Activated T-cell treated with anti-CD3 and anti-CD28 coated beads, Interleukin-2, amount 50 U/mL, for 1 hour (primary cell): ENCODE results near the gene SELENOF.
"Not testable (repeated sequence)": the region's sequence is repeated elsewhere in the genome, so short reads cannot be mapped to it uniquely, and the experiment has no call there.

Experiments used
- DNase-seq: peaks from one replicate; pipeline ENCODE4 v3.0.0-alpha.2; 2020

The SELENOF gene

DNA sequence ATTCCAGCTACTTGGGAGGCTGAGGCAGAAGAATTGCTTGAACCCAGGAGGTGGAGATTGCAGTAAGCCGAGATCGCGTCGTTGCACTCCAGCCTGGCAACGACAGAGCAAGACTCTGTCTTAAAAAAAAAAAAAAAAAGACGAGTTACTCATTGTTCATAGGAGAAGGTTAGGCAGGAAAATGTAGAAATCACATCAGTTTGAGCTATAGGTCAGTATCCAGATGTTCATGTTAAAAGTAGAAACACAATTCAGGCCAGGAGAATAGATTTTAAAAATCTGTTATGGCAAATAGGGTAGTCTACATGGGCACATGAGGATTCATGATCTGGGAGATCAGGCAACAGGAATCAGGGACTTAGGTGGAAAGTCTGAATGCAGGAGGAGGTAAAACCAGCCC, 57.7 kb downstream of the SELENOF start:
- DNase-seq, result no peak

DNA sequence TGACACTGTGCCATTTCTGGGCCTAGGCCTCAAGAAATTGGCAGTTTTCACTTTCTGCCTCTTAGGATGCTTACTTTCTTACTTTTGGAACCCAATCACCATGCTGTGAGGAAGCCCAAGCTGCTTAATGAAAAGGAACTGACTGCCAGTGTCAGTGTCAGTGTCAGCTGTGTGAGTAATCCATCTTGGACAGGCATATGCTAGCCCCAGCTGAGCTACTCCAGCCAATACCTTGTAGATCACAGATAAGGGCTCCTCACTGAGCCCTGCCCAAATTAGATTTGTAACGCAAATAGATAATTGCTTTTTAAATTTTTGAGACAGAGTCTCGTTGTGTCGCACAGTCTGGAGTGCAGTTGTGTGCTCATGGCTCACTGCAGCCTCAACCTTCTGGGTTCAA, 59.6 kb downstream of the SELENOF start:
- no peak for DNase-seq

- DNase-seq, result no peak
These were observed 61.0 kb downstream of the SELENOF start for GRCh38 chr1:86852782-86853408.

GRCh38 chr1:86852289-86852688, 61.6 kb downstream of the SELENOF start:
- DNase-seq, result no peak

- DNase-seq, result no peak
These were observed 64.2 kb downstream of the SELENOF start for GRCh38 chr1:86849756-86850155.

- no peak for DNase-seq
These were observed 65.3 kb downstream of the SELENOF start for GRCh38 chr1:86848654-86849053.

DNA sequence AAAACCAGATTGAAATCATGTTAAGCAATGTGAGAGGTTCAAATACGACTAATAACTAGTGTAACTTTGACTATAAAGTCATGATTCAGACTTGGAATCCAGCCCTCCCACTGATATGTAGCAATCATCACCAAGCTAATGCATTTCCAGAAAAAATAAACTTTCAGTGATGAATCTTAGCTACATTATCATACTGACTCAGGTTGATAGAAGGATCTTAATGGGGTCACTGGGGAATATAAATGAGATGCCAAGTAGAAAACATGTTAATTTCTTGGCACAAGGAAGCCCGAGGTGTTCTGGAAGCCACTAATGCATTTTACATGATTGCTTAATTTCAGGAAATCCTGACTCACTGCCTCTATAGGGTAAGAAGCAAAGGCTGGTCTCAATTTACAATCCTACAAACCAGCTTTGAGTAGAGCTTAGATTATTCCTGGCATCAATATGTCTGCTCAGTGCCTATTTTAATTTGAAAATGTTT, 67.7 kb downstream of the SELENOF start:
- no peak for DNase-seq

DNA sequence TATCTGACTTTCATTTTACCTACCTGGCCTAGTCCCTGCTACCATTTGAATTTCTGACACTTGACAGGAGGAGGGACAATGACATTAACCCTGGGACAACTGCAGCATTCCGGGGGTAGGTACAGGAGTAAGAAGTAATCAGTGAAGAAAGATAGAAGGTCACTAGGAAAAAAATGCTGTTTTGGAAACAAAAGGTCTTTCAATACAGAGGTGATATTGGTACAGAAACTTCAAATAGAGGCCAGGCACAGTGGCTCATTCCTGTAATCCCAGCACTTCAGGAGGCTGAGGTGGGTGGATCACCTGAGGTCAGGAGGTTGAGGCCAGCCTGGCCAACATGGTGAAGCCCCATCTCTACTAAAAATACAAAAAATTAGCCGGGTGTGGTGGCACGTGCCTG, 68.4 kb downstream of the SELENOF start:
- no peak for DNase-seq

GRCh38 chr1:86841116-86841515, 72.8 kb downstream of the SELENOF start:
- no peak for DNase-seq

DNA sequence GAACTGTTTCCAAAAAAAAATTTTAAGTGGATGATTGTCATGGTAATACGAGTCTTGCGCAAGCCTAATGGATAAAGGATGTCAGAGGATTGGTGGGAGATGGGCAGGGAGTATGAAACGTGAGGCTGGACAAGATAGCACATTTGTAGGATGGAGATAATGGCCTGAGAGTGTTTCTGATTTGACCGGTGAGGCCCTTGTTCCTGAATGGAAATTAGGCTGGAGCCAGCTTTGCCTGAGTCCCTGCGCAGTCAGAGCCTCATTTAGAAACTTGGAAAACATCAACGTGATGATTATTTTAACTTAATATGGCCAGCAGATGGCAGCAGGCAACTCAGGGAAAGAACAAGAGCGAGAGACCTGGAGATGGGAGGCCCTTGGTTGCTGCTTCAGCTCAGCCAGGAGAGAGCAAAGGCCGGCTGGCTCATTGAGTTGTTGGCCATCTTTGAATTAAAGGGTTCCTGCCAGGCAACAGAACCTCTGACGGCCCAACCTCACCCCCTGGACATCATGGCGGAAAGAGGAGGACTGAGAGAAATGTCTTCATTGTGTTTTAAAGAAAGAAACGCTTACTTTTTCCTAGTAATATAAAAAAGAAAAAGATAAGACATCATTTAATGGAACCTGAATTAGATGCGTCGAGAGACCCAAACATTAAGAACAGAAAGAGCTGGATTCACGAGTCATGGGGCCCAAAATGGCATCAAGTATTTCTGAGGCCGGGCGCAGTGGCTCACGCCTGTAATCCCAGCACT, 80.3 kb downstream of the SELENOF start:
- peak; percentile 45 for DNase-seq

DNA sequence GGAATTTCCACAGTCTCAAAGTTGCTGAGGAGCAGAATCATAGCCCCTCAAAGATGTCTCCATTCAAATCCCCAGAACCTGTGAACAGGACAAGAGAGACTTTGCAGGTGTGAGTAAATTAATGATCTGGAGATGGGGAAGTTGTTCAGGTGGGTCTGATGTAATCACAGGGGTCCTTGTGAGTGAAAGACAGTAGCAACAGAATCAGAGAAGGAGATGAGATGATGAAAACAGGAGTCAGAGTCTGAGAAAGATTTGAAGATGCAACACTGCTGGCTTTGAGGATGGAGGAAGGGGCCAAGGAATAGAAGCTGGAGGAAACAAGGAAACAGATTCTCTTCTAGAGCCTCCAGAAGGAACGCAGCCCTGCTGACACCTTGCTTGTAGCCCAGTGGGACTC, 81.5 kb downstream of the SELENOF start:
- no peak for DNase-seq

GRCh38 chr1:86829321-86829720, 84.6 kb downstream of the SELENOF start:
- DNase-seq, result no peak

- DNase-seq, result no peak
These were observed 85.9 kb downstream of the SELENOF start for GRCh38 chr1:86828024-86828423.

GRCh38 chr1:86826856-86827255, 87.1 kb downstream of the SELENOF start:
- DNase-seq, result no peak

DNA sequence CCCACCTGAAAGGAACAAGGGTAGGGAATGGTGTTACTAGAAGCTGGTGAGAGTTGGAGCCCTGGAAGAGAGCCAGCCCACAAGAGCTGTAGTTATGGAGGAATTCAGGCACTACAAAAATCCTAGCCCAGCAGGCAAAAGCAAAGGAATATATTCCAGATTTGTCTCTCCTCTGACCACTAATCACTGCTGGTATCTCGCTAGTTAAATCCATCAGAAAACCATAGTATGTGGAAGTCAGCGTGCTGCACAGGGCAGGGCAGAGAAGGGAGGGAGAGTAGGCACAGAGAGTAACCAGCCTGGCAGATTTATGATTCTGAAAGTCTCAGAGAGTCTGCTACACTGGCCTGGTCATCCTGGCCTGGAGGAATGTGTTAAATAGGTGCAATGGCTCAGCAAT, 88.6 kb downstream of the SELENOF start:
- no peak for DNase-seq

DNA sequence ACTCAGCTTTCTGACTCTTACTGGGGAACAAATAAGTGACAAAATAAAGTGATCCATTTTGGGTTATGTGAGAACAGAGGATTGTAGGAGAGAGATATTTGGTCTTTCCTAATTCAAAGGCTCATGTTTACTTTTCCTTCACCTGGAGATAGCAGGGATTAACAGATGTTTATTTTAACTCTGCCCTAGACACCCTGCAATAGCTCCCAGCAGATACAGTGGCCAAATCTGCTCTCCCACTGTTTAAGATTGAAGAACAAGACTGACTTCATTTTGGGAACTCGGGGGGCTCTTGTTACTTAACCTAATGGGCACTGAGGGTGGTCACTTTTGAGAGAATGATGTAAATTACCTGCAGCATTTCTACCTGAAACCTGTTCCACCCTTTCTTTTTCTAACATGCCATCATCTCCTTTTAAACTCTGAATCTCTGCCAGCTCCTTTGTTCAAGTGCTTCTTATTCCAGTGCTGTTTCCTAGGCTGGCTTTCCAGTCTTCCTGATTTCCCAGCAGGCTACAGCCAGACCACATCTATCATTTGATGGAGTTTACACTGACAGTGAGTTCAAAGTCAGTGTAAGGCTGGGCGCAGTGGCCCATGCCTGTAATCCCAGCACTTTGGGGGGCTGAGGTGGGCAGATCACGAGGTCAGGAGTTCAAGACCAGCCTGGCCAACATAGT, 90.0 kb downstream of the SELENOF start:
- DNase-seq, result no peak

GRCh38 chr1:86823386-86823785, 90.5 kb downstream of the SELENOF start:
- no peak for DNase-seq

DNA sequence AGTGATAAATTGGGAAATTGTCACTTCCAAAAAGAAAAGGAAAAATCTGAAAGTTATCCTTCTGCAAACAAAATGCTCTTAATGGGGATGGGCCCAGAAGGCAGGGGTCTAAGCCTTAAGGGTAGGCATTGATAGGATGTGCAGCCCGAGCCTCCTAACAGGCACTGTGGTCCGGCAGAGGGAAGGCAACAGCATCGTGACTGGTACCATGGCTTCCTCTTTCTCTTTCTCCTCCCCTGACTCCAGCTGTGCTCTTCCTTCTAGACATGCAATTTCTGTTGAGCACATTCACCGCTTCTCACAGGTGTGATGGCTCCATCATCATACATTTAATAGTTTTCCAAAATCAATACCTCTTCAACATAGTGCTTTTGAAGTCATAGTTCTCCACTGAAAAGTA, 91.5 kb downstream of the SELENOF start:
- DNase-seq, result no peak

DNA sequence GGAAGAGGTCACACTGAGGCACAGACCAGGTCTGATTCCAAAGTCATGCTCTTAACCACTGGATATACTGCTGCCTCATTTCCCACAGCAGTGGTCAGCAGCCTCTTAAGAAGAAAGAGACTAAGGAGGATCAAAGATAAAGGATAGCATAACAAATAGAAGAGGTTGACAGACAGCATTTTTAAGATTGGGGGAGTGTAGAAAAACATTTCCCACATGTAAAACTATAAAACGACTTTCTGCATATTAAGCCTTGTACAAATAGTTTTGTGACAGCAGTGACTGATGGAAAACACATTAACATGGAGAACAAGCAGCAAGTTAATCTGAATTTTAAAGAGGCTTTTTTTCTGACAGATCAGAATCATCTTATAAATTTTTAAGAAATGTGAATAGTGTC, 92.0 kb downstream of the SELENOF start:
- no peak for DNase-seq

GRCh38 chr1:86819970-86820369, 94.0 kb downstream of the SELENOF start:
- DNase-seq, result not testable (repeated sequence)

DNA sequence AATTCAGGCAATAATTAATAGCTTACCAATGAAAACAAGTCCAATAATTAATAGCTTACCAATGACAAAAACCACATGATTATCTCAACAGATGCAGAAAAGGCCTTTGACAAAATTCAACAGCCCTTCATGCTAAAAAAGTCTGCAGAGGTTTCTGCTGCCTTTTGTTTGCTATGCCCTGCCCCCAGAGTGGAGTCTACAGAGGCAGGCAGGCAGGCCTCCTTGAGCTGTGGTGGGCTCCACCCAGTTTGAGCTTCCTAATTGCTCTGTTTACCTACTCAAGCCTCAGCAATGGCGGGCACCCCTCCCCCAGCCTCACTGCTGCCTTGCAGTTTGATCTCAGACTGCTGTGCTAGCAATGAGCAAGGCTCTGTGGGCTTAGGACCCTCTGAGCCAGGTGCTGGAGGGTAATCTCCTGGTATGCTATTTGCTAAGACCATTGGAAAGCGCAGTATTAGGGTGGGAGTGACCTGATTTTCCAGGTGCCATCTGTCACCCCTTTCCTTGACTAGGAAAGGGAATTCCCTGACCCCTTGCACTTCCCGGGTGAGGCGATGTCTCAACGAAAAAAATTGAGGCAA, 96.6 kb downstream of the SELENOF start:
- DNase-seq, result not testable (repeated sequence)

DNA sequence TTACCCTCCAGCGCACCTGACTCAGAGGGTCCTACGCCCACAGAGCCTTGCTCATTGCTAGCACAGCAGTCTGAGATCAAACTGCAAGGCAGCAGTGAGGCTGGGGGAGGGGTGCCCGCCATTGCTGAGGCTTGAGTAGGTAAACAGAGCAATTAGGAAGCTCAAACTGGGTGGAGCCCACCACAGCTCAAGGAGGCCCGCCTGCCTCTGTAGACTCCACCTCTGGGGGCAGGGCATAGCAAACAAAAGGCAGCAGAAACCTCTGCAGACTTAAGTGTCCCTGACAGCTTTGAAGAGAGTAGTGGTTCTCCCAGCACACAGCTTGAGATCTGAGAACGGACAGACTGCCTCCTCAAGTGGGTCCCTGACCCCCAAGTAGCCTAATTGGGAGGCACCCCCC, 99.8 kb downstream of the SELENOF start:
- not testable (repeated sequence) for DNase-seq
